Measurements from ENCODE around the gene TMEM240.

GRCh38 chr1:1517973-1518620 lies 22.3 kb downstream of the TMEM240 start:
- TF ChIP-seq EZH2 (IDR thresholded peaks at IDR 0.05; ENCODE audit: borderline replicate concordance, low read depth, low read length, severe bottlenecking) (no peak), MYC (IDR thresholded peaks at IDR 0.05; ENCODE audit: low read depth, low read length) (no peak)
- TF ChIP-seq, protein P1, sequence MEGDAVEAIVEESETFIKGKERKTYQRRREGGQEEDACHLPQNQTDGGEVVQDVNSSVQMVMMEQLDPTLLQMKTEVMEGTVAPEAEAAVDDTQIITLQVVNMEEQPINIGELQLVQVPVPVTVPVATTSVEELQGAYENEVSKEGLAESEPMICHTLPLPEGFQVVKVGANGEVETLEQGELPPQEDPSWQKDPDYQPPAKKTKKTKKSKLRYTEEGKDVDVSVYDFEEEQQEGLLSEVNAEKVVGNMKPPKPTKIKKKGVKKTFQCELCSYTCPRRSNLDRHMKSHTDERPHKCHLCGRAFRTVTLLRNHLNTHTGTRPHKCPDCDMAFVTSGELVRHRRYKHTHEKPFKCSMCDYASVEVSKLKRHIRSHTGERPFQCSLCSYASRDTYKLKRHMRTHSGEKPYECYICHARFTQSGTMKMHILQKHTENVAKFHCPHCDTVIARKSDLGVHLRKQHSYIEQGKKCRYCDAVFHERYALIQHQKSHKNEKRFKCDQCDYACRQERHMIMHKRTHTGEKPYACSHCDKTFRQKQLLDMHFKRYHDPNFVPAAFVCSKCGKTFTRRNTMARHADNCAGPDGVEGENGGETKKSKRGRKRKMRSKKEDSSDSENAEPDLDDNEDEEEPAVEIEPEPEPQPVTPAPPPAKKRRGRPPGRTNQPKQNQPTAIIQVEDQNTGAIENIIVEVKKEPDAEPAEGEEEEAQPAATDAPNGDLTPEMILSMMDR (IDR thresholded peaks at IDR 0.05; ENCODE audit: extremely low read depth in 1 of 2, insufficient read depth in 1 of 2, low read depth in 1 of 2, low read length in 2 of 2): no peak
